Activated effector memory CD4-positive, alpha-beta T cell treated with anti-CD3 and anti-CD28 coated beads, Interleukin-2, amount 50 U/mL, for 16 hours (primary cell): ENCODE results near the gene IGF2.

ENCODE experiments used
- DNase-seq: peaks from one replicate; pipeline ENCODE4 v3.0.0-alpha.2; 2020

The IGF2 gene

GRCh38 chr11:2102132-2102882, 36.9 kb downstream of the IGF2 start:
- no peak for DNase-seq

- peak; percentile 37 for DNase-seq
Measured at GRCh38 chr11:2101171-2101675, 38.0 kb downstream of the IGF2 start.

GRCh38 chr11:2100361-2101170, 38.6 kb downstream of the IGF2 start:
- DNase-seq, result peak; percentile 56

GRCh38 chr11:2099516-2100349, 39.5 kb downstream of the IGF2 start:
- peak; percentile 58 for DNase-seq

- peak; percentile 58 for DNase-seq
Measured at GRCh38 chr11:2098691-2099515, 40.3 kb downstream of the IGF2 start.

GRCh38 chr11:2097998-2098690, 41.0 kb downstream of the IGF2 start:
- peak; percentile 42 for DNase-seq

GRCh38 chr11:2097356-2097997, 41.7 kb downstream of the IGF2 start:
- DNase-seq, result peak; percentile 54

GRCh38 chr11:2096919-2097301, 42.3 kb downstream of the IGF2 start:
- peak; percentile 53 for DNase-seq

- DNase-seq, result peak; percentile 42
Measured at GRCh38 chr11:2096011-2096918, 42.9 kb downstream of the IGF2 start.

- DNase-seq, result peak; percentile 43
Measured at GRCh38 chr11:2095542-2095941, 43.6 kb downstream of the IGF2 start.

- DNase-seq, result peak; percentile 44
Measured at GRCh38 chr11:2095198-2095520, 44.0 kb downstream of the IGF2 start.

GRCh38 chr11:2094354-2095197, 44.6 kb downstream of the IGF2 start:
- peak; percentile 53 for DNase-seq

GRCh38 chr11:2093575-2094353, 45.4 kb downstream of the IGF2 start:
- peak; percentile 56 for DNase-seq

- peak; percentile 80 for DNase-seq
Measured at GRCh38 chr11:2092956-2093412, 46.2 kb downstream of the IGF2 start.

- peak; percentile 56 for DNase-seq
Measured at GRCh38 chr11:2092464-2092910, 46.7 kb downstream of the IGF2 start.

- peak; percentile 38 for DNase-seq
Measured at GRCh38 chr11:2091786-2092463, 47.3 kb downstream of the IGF2 start.

GRCh38 chr11:2091112-2091746, 48.0 kb downstream of the IGF2 start:
- no peak for DNase-seq
